OCI-LY3 (cell line): ENCODE results near the gene MGAT4B.

Source experiments
- CTCF ChIP-seq: fragments of 200-600, 300-600 bp; sonication (generic); IDR thresholded peaks from 2 replicates; pipeline ENCODE4 v1.5.1; 2014; ENCODE audit warnings: antibody characterized with exemption, low read length, low read depth
- EZH2phosphoT487 ChIP-seq: fragments of 200-600 bp; shearing (Covaris generic); IDR thresholded peaks from 2 replicates; pipeline ENCODE4 v1.6.1; 2018; ENCODE audit warnings: antibody characterized with exemption, mixed run types, low read depth

- TF ChIP-seq CTCF (no peak), EZH2phosphoT487 (no peak)
These were observed 21.0 kb upstream of the MGAT4B start for GRCh38 chr5:179827680-179828079.
